NK-92 treated with Interleukin-12 subunit alpha and Interleukin-12 subunit beta, amount 100 ng/mL, for 24 hours (cell line): ENCODE measurements around the gene LIMS2.

Experiments
- DNase-seq: peaks from one replicate; lab custom pipeline; 2025; lab: John Stamatoyannopoulos, UW

The LIMS2 gene

GRCh38 chr2:127599211-127599610, 76.1 kb downstream of the LIMS2 start:
- DNase-seq, result no peak

DNA sequence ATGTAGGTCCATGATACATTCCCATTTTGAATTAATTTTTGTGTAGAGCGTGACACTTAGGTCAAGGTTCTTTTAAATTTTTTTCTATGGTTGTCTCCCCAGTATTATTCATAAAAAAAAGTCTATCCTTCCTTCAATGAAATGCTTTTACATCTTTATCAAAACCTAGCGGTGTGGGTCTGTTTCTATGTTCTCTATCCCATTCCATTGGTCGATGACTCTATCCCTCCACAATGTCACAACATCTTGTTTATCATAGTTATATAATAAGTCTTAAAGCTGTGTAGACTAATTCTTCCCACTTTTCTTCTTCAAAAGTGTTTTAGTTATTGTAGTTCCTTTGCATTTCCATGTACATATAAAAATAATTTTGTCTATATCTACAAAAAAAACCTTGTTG, 76.6 kb downstream of the LIMS2 start:
- no peak for DNase-seq

DNA sequence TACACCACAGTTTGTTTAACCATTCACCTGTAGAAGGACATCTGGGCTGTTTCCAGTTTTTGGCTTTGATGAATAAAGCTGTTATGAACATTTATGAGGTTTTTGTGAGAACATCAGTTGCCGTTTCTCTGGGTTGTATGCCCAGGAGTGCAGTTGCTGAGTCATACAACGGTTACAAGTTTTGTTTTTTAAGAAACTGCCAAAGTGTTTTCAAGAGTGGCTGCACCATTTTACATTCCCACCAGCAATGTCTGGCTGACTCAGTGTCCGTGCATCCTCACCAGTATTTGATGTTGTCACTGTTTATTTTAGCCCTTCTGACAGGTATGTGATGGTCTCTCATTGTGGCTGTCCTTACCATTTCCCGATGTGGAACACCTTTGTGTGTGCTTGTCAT, 77.3 kb downstream of the LIMS2 start:
- no peak for DNase-seq

GRCh38 chr2:127597046-127597983, 78.0 kb downstream of the LIMS2 start:
- DNase-seq, result no peak

- DNase-seq, result no peak
Measured at GRCh38 chr2:127596311-127597045, 78.9 kb downstream of the LIMS2 start.

- DNase-seq, result no peak
Measured at GRCh38 chr2:127594116-127594591, 81.2 kb downstream of the LIMS2 start.

GRCh38 chr2:127593228-127594115, 81.9 kb downstream of the LIMS2 start:
- DNase-seq, result no peak

- no peak for DNase-seq
Measured at GRCh38 chr2:127592761-127593227, 82.5 kb downstream of the LIMS2 start.

- DNase-seq, result no peak
Measured at GRCh38 chr2:127591221-127591923, 84.0 kb downstream of the LIMS2 start.

DNA sequence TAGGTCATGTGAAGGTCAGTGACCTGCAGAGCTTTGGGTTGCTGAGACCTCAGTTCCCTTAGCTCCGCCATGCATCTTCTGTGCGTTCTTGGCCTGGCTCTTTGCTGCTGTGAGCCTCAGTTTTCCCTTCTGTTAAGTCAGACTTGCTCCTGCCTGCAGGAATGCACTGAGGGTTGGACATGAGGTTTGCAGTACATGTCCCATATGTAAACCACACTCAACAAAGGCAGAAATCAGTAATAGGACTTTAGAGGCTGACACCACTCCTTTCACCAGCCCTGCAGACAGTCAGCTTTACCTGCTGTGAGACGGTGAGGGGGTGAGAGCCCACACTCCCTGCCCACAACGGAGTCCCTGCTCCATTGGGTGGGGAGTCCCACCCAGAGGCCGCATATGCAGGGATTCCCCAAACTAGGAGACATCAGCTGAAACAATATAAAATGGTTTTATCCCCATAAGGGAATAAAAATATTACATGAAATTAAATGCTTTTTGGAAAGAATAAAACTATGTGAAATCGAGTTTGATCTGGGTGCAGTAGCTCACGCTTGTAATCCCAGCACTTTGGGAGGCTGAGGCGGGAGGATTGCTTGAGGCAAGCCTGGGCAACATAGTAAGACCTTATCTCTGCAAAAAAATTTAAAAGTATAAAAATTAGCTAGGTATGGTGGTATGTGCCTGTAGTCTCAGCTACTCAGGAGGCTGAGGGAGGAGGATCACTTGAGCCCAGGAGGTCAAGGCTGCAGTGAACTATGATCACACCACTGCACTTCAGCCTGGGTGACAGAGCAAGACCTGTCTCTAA, 84.7 kb downstream of the LIMS2 start:
- DNase-seq, result no peak

DNA sequence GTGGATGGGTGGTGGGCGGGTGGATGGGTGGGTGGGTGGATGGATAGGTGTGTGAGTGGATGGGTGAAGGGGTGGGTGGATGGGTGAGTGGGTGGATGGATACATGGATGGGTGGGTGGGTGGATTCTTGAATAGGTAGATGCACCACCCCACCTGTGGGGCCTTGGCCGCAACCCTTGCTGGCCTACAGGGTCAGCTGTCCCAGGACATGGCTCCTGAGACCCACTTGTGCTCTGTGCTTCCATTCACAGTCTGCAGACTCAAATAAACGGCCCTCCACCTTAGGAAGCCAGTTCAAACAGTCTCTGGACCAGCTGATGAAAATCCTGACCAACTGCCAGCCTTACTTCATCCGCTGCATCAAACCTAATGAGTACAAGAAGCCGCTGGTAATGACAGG, 85.5 kb downstream of the LIMS2 start:
- DNase-seq, result no peak

DNA sequence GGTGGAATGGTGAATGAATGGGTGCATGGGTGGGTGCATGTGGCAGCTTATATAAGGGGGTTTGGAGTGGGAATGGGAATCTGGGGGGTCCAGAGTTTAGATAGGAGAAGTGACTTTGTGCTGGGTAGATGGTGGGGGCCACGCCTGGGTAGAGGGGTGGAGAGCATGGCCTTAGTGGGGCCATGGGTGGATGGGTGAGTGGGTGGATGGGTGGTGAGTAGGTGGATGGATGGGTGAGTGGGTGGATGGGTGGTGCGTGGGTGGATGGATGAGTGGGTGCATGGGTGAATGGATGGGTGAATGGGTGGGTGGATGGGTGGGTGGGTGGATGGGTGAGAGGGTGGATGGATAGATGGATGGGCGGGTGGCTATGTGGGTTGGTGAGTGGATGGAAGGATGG, 86.0 kb downstream of the LIMS2 start:
- DNase-seq, result no peak
